BJ (cell line): ENCODE results near the gene OR7G1. TPM values are rescaled to one million over a fixed set of nuclear protein-coding genes. Genes with fewer than 3 reads are reported as not detected.

ENCODE experiments used
- CTCF ChIA-PET: fragments of 350-600 bp; formaldehyde crosslinking; extraction: SDS; loops from one replicate; lab custom pipeline; 2021; ENCODE audit warnings: antibody characterized with exemption, inconsistent platforms; lab: Yijun Ruan, JAX
- POLR2A ChIA-PET: fragments of 300-600 bp; sonication (Branson Sonifier 250); formaldehyde crosslinking; extraction: SDS; loops from one replicate; lab custom pipeline; 2021; ENCODE audit warnings: antibody characterized with exemption; lab: Charles Lee
- DNase-seq: peaks from one replicate; pipeline ENCODE4 v3.0.0-alpha.2; 2011; ENCODE audit warnings: low read depth
- H3K27me3 ChIP-seq: 2 replicates; pipeline ENCODE4 v1.6.0; 2011; ENCODE audit warnings: low read length; ENCODE audit not compliant: control insufficient read depth, insufficient read depth
- H3K36me3 ChIP-seq: 2 replicates; pipeline ENCODE4 v1.5.1; 2011; ENCODE audit warnings: low read length; ENCODE audit not compliant: control insufficient read depth, insufficient read depth
- H3K4me3 ChIP-seq: 2 replicates; pipeline ENCODE4 v1.5.1; 2011; ENCODE audit warnings: low read depth, mild to moderate bottlenecking, control low read depth, low read length
- CTCF ChIP-seq: IDR thresholded peaks from 2 replicates; pipeline ENCODE4 v1.5.1; 2011; ENCODE audit warnings: low read depth, mild to moderate bottlenecking, control low read depth, inconsistent platforms, low read length, moderate library complexity; ENCODE audit not compliant: insufficient read depth
- polyA plus RNA-seq: library from polyadenylated mRNA; depleted of rRNA; stranded (reverse); fragments of >200 nt; gene quantifications from 2 replicates; pipeline ENCODE4 v1.2.3, GENCODE V29; 2011

OR7G1 gene
- polyA plus RNA-seq, 1 experiment = not detected

- no peak for TF ChIP-seq CTCF
- H3K27me3 ChIP-seq = no peaks in the 10 kb centered on the region
- no peak overlapping the region for H3K4me3 ChIP-seq
- no peak for DNase-seq
- no peaks in the 10 kb centered on the region for H3K36me3 ChIP-seq
- ChIA-PET CTCF (no interaction called here), POLR2A (no interaction called here)
These were observed 15.4 kb upstream of the OR7G1 start for GRCh38 chr19:9130965-9131364.

- no peaks in the 10 kb centered on the region for H3K27me3 ChIP-seq
- CTCF ChIA-PET = no interaction called here
These were observed 12.6 kb upstream of the OR7G1 start for GRCh38 chr19:9128171-9128570.

DNA sequence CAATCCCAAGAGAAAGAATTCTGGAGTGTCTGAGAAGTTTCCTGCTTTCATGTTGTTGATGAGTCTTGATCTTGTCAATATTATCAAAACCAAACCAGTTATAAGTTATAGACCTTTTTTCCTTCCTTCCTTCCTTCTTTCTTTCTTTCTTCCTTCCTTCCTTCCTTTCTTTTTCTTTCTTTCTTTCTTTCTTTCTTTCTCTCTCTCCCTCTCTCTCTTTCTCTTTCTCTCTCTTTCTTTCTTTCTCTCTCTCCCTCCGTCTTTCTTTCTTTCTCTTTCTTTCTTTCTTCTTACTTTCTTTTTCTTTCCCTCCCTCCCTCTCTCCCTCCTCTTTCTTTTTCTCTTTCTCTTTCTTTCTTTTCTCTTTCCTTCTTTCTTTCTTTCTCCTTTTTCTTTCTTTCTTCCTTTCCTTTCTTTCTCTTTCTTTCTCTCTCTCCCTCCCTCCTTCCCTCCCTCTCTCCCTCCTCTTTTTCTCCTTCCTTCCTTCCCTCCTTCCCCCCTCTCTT is 11.4 kb upstream of the OR7G1 start, which contains the start of gene OR7G3:
Gene OR7G3, minus strand, starts transcription at position 51 of the 506 bp plus-strand sequence. Its CDS starts 0 bp downstream, at position 51.
- Histone ChIP-seq H3K36me3 (no peaks in the 10 kb centered on the region), H3K27me3 (no peaks in the 10 kb centered on the region), H3K4me3 (no peak within 1 kb of the TSS)
- ChIA-PET POLR2A (no interaction called here), CTCF (no interaction called here)
- TF ChIP-seq CTCF = no peak
- DNase-seq = no peak

More at GRCh38 chr19:9128171-9128570, 12.6 kb upstream of the OR7G1 start:
- POLR2A ChIA-PET = no interaction called here
- DNase-seq = no peak
- H3K36me3 ChIP-seq = no peaks in the 10 kb centered on the region
- TF ChIP-seq CTCF = no peak
- no peak overlapping the region for H3K4me3 ChIP-seq

GRCh38 chr19:9116547-9116946 is 984 bp upstream of the OR7G1 start:
- Histone ChIP-seq H3K36me3 (no peaks in the 10 kb centered on the region), H3K27me3 (no peaks in the 10 kb centered on the region), H3K4me3 (no peak overlapping the region)
- TF ChIP-seq CTCF = no peak
- CTCF ChIA-PET = interaction anchor here (0.7 kb wide), 1 partner anchor 30 kb away, joined by 3 read pairs; the partner anchor contains the start of gene OR1M1
- POLR2A ChIA-PET = no interaction called here
- no peak for DNase-seq

DNA sequence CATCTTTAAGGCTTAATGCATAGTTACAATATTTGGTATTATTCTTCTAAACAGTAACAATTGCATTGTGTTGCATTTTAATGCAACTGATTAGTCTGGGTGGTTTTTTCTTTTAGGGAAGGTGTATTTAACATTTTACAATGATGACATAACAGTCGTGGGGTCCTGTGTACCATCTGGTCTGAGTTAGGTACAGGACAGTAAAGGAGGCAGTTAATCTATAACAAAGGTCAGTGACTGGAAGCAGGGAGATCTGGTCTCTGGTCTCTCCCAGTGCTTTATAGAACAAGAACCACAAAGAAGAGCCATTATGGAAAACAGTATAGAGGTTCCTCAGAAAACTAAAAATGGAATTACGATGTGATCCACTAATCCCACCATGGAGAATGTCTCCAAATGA is 5.6 kb downstream of the OR7G1 start:
- POLR2A ChIA-PET = no interaction called here
- DNase-seq = no peak
- CTCF ChIA-PET = no interaction called here
- H3K4me3 ChIP-seq = no peak overlapping the region
- H3K36me3 ChIP-seq = no peaks in the 10 kb centered on the region
- no peak for TF ChIP-seq CTCF
- no peaks in the 10 kb centered on the region for H3K27me3 ChIP-seq
